Endothelial cell of umbilical vein (primary cell): Measurements from ENCODE around the gene SH2D3C. TPM values are rescaled to one million over a fixed set of nuclear protein-coding genes. Genes with fewer than 3 reads are reported as not detected.

Experiments used
- BruUV-seq: library from RNA; stranded (reverse); fragments of 400-500 nt; replicated peaks from 2 replicates; lab custom pipeline; 2021; lab: Mats Ljungman, UMichigan
- CTCF ChIA-PET: fragments of 300-600, 350-600 bp; sonication (Branson Sonifier 250); formaldehyde crosslinking; loops from one replicate; lab custom pipeline; 2021; ENCODE audit warnings: antibody characterized with exemption, inconsistent platforms; lab: Charles Lee
- POLR2A ChIA-PET: fragments of 300-600, 350-600 bp; sonication (Branson Sonifier 250); formaldehyde crosslinking; loops from one replicate; lab custom pipeline; 2021; ENCODE audit warnings: antibody characterized with exemption, inconsistent platforms; lab: Charles Lee
- DNase-seq: peaks from one replicate; pipeline ENCODE4 v3.0.0-alpha.2; 2011; ENCODE audit warnings: low read depth, low spot score
- FAIRE-seq: peaks from 2 replicates; lab custom pipeline; 2011; peaks lifted over from hg19 to GRCh38; lab: Jason Lieb, UNC
- H2AFZ ChIP-seq: 2 replicates; pipeline ENCODE4 v1.6.0; 2012; ENCODE audit warnings: low read depth, low read length, control low read depth, inconsistent platforms
- H3K27ac ChIP-seq: 2 replicates; pipeline ENCODE4 v1.5.1; 2011; ENCODE audit warnings: low read depth, mild to moderate bottlenecking, control low read depth, low read length, moderate library complexity; ENCODE audit not compliant: insufficient read depth
- H3K27me3 ChIP-seq, 2 experiments: 2 replicates each; pipeline versions ENCODE4 v1.6.0 to v1.6.1; 2011; ENCODE audit warnings: low read length in 2 of 2, mixed read lengths in 1 of 2; ENCODE audit not compliant: control insufficient read depth in 2 of 2, insufficient read depth in 2 of 2
- H3K36me3 ChIP-seq, 2 experiments: 2 replicates in 1 of 2; 3 replicates in 1 of 2; pipeline ENCODE4 v1.5.1; 2011; ENCODE audit warnings: low read length in 2 of 2, mild to moderate bottlenecking in 1 of 2, moderate library complexity in 1 of 2; ENCODE audit not compliant: control insufficient read depth in 2 of 2, insufficient read depth in 2 of 2; ENCODE audit errors: extremely low read depth in 1 of 2
- H3K4me1 ChIP-seq: 3 replicates; pipeline ENCODE4 v1.5.1; 2011; ENCODE audit warnings: mild to moderate bottlenecking, low read length; ENCODE audit not compliant: control insufficient read depth, insufficient read depth; ENCODE audit errors: extremely low read depth
- H3K4me2 ChIP-seq: 2 replicates; pipeline ENCODE4 v1.6.1; 2011; ENCODE audit warnings: low read length, control low read depth, mixed read lengths; ENCODE audit not compliant: insufficient read depth
- H3K4me3 ChIP-seq, 3 experiments: fragments of 200-600 bp in 1 of 3; sonication (generic), shearing (Covaris generic) in 1 of 3; replicated peaks in 1 of 3; 2 replicates each; pipeline ENCODE4 v1.5.1; 2011 to 2016; ENCODE audit warnings: control low read depth in 3 of 3, low read length in 3 of 3, mild to moderate bottlenecking in 2 of 3, inconsistent platforms in 1 of 3, low read depth in 1 of 3, moderate library complexity in 1 of 3; ENCODE audit not compliant: insufficient read depth in 1 of 3
- H3K79me2 ChIP-seq: 2 replicates; pipeline ENCODE4 v1.6.0; 2012; ENCODE audit warnings: low read length, inconsistent platforms; ENCODE audit not compliant: control insufficient read depth, insufficient read depth
- H3K9ac ChIP-seq: replicated peaks from 2 replicates; pipeline ENCODE3; 2011; ENCODE audit warnings: low read length, control low read depth; ENCODE audit not compliant: insufficient read depth; ENCODE audit errors: extremely low read depth
- H3K9me1 ChIP-seq: replicated peaks from 3 replicates; pipeline ENCODE4 v1.6.0; 2011; ENCODE audit warnings: mild to moderate bottlenecking, low read length; ENCODE audit not compliant: control insufficient read depth, insufficient read depth; ENCODE audit errors: extremely low read depth
- H3K9me3 ChIP-seq: replicated peaks from 2 replicates; pipeline ENCODE4 v1.5.1; 2012; ENCODE audit warnings: low read length, inconsistent platforms; ENCODE audit not compliant: control insufficient read depth, insufficient read depth
- H4K20me1 ChIP-seq: replicated peaks from 2 replicates; pipeline ENCODE3; 2011; ENCODE audit warnings: mild to moderate bottlenecking, low read length; ENCODE audit not compliant: control insufficient read depth, insufficient read depth; ENCODE audit errors: extremely low read depth
- CTCF ChIP-seq, 2 donors: IDR thresholded peaks; 1 replicate in 1 of 2; 2 replicates in 1 of 2; pipeline ENCODE4 v1.5.1; 2011; ENCODE audit warnings: low read length in 2 of 2, mild to moderate bottlenecking in 2 of 2, moderate library complexity in 2 of 2, control low read depth in 1 of 2, inconsistent platforms in 1 of 2, low read depth in 1 of 2; ENCODE audit not compliant: insufficient read depth in 1 of 2; ENCODE audit errors: extremely low read depth in 1 of 2
- EZH2 ChIP-seq: IDR thresholded peaks from 2 replicates; pipeline ENCODE4 v1.6.1; 2012; ENCODE audit warnings: borderline replicate concordance, low read depth, mild to moderate bottlenecking, moderate library complexity, low read length, inconsistent platforms; ENCODE audit not compliant: severe bottlenecking
- FOS ChIP-seq: IDR thresholded peaks from 2 replicates; pipeline ENCODE4 v1.6.1; 2011; ENCODE audit warnings: mild to moderate bottlenecking, low read length, moderate library complexity, borderline replicate concordance; ENCODE audit not compliant: insufficient read depth
- GATA2 ChIP-seq: IDR thresholded peaks from 2 replicates; pipeline ENCODE4 v1.7.0; 2011; ENCODE audit warnings: low read depth, mild to moderate bottlenecking, moderate library complexity, mixed read lengths, low read length; ENCODE audit not compliant: insufficient read length, insufficient read depth
- JUN ChIP-seq: IDR thresholded peaks from 2 replicates; pipeline ENCODE4 v1.6.1; 2011; ENCODE audit warnings: borderline replicate concordance, low read depth; ENCODE audit not compliant: insufficient read length, insufficient read depth
- MAX ChIP-seq: IDR thresholded peaks from 2 replicates; pipeline ENCODE4 v1.6.1; 2011; ENCODE audit not compliant: insufficient read depth, insufficient read length
- MYC ChIP-seq: IDR thresholded peaks from one replicate; pipeline ENCODE4 v1.6.1; 2011; ENCODE audit warnings: mild to moderate bottlenecking, low read depth, low read length
- POLR2A ChIP-seq: IDR thresholded peaks from 2 replicates; pipeline ENCODE4 v1.6.1; 2012; ENCODE audit warnings: low read depth, mild to moderate bottlenecking, control low read depth, low read length
- POLR2AphosphoS5 ChIP-seq: IDR thresholded peaks from 2 replicates; pipeline ENCODE4 v1.6.1; 2012; ENCODE audit warnings: low read depth, mild to moderate bottlenecking, control low read depth, low read length, moderate library complexity; ENCODE audit not compliant: insufficient read depth
- dilution Hi-C: fragments of 300-500 bp; cut with MboI; formaldehyde crosslinking; loops from one replicate; pipeline ENCODE4 v1.15.0; 2019; ENCODE audit warnings: low sequenced_read_pairs; ENCODE audit not compliant: extremely low pct_ligation_motif_present
- intact Hi-C: fragments of 100-400 bp; cut with micrococcal nuclease; formaldehyde crosslinking; loops from one replicate; pipeline ENCODE4 v1.10.0; 2022
- polyA plus RNA-seq, 4 experiments: library from polyadenylated mRNA; depleted of rRNA in 3 of 4; stranded (reverse) in 3 of 4; unstranded in 1 of 4; fragments of >200 nt; gene quantifications; 2 replicates each; pipeline versions ENCODE4 v1.2.1 to v1.2.3, GENCODE V29; 2011 to 2012; ENCODE audit warnings: missing spikeins in 1 of 4
- total RNA-seq: library from RNA; stranded (reverse); gene quantifications from 2 replicates; pipeline ENCODE4 v1.2.3, GENCODE V29; 2021

Gene SH2D3C
- total and polyA plus RNA-seq, 2 donors (not counting 3 experiments of a cell fraction or from before 2014, with no cell fraction given) = 95.0 to 173 TPM

- H3K36me3 ChIP-seq = peaks cover 6 to 8% of the 10 kb centered on the region in 2 experiments
- peak overlapping the region; percentile 76 for H3K4me2 ChIP-seq
- peak overlapping the region; percentile 96 for H3K27ac ChIP-seq
- no peaks in the 10 kb centered on the region for H3K9me1 ChIP-seq
- peaks cover 44% of the 10 kb centered on the region for H3K79me2 ChIP-seq
- DNase-seq (peak; percentile 99), FAIRE-seq (peak; percentile 99)
- no peaks in the 10 kb centered on the region for H4K20me1 ChIP-seq
- CTCF ChIA-PET = interaction anchor here (0.5 to 11.3 kb wide), 11 partner anchors 8 to 192 kb away, joined by 3 to 167 read pairs (median 4); partner anchors contain the start of genes CDK9, SH2D3C and TOR2A
- H3K9me3 ChIP-seq = no peaks in the 10 kb centered on the region
- intact Hi-C loops (loop anchor here (1.0 to 2.0 kb wide), 6 partner anchors 9 to 68 kb away; partner anchors contain the start of genes FPGS and TOR2A), dilution Hi-C loops (no loop called here)
- H3K27me3 ChIP-seq = no peaks in the 10 kb centered on the region
- peaks cover 39% of the 10 kb centered on the region for H3K4me1 ChIP-seq
- BruUV-seq = no TSS peak
- H3K4me3 ChIP-seq = peak overlapping the region; percentile 35 to 79 (median 75)
- H3K9ac ChIP-seq = peak overlapping the region; percentile 92
- TF ChIP-seq MYC = no peak
- no peak for TF ChIP-seq EZH2
- no peak for TF ChIP-seq GATA2
- TF ChIP-seq MAX = peak; percentile 41
- peak; percentile 93 for TF ChIP-seq POLR2A
- TF ChIP-seq POLR2AphosphoS5 = peak; percentile 94
- no peak for TF ChIP-seq CTCF (IDR thresholded peaks at IDR 0.05; ENCODE audit: extremely low read depth in 1 of 2, insufficient read depth in 1 of 2, low read depth in 1 of 2, low read length in 2 of 2)
- TF ChIP-seq FOS = no peak
- no peak for TF ChIP-seq JUN
- H2AFZ ChIP-seq = no peak overlapping the region
- POLR2A ChIA-PET = interaction anchor here (0.6 to 2.8 kb wide), 13 partner anchors 9 to 99 kb away, joined by 3 to 24 read pairs (median 4); partner anchors contain the start of gene CDK9
Observed at GRCh38 chr9:127770905-127771569, 7.4 kb downstream of the SH2D3C start.
